ENCODE data around the gene PAMR1. TPM values are rescaled to one million over a fixed set of nuclear protein-coding genes. Genes with fewer than 3 reads are reported as not detected.
"Not testable (repeated sequence)": the region's sequence is repeated elsewhere in the genome, so short reads cannot be mapped to it uniquely, and the experiment has no call there.

Gene PAMR1
- total and polyA plus RNA-seq, 3 experiments from 2014 or later, result not detected

GRCh38 chr11:35548925-35549561 is 23.6 kb upstream of the PAMR1 start:
- Histone ChIP-seq H3K27ac (ENCODE audit: low read depth, low read length) (no peak overlapping the region), H3K27me3 (ENCODE audit: insufficient read depth, low read length, poor library complexity, severe bottlenecking) (peaks cover 3% of the 10 kb centered on the region), H3K36me3 (ENCODE audit: insufficient read depth, low read length) (no peaks in the 10 kb centered on the region), H3K4me1 (ENCODE audit: insufficient read depth, low read length) (no peaks in the 10 kb centered on the region), H3K9me3 (ENCODE audit: low read length) (no peaks in the 10 kb centered on the region), H3K4me3 (ENCODE audit: low read length) (no peak overlapping the region)
- no peaks in the 10 kb centered on the region for H3K36me3 Mint-ChIP-seq
- peaks cover 0 to 3% (median 0%) of the 10 kb centered on the region in 5 donors for H3K9me3 Mint-ChIP-seq
- H3K27me3 Mint-ChIP-seq, result peaks cover 15 to 40% of the 10 kb centered on the region in 2 donors
- no peaks in the 10 kb centered on the region for H3K4me1 Mint-ChIP-seq
- H3K4me3 Mint-ChIP-seq, result no peak overlapping the region
- no peak for DNase-seq
- CTCF ChIA-PET, result no interaction called here
- POLR2A ChIA-PET, result no interaction called here
- no peak overlapping the region for H3K27ac Mint-ChIP-seq

DNA sequence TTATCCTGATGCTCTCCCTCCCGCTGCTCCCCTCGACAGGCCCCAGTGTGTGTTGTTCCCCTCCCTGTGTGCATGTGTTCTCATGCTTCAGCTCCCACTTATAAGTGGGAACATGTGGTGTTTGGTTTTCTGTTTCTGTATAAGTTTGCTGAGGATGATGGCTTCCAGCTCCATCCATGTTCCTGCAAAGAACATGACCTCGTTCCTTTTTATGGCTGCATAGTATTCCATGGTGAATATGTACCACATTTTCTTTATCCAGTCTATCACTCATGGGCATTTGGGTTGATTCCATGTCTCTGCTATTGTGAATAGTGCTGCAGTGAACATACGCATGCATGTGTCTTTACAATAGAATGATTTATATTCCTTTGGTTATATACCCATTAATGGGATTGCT is 22.6 kb upstream of the PAMR1 start:
- DNase-seq, H3K9me3 Mint-ChIP-seq, POLR2A ChIA-PET: not testable (repeated sequence)

DNA sequence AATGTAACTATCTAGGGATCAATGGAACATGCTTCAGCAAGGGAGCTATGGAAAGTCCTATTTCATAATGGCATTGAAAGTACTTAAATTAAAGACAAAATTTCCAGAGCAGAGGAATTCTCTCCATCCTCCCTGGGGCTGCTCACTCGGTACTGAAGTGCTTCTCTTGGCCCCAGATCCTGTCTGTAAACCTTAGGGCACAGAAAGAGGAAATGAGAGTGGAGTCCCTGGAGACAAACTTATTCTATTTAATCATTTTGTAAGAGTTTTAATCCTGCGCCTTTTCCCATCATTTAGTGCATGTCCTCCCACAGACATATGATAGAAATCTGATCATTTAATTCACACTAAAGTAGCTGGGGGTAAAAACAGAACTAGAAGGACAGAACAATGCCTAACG is 20.9 kb upstream of the PAMR1 start:
- H3K27me3 ChIP-seq (ENCODE audit: insufficient read depth, low read length, poor library complexity, severe bottlenecking), result peaks cover 3% of the 10 kb centered on the region
- H3K4me1 ChIP-seq (ENCODE audit: insufficient read depth, low read length), result no peaks in the 10 kb centered on the region
- CTCF ChIA-PET, result no interaction called here
- Mint-ChIP-seq H3K4me1 (no peaks in the 10 kb centered on the region), H3K27me3 (peaks cover 13 to 22% of the 10 kb centered on the region in 2 donors), H3K27ac (no peak overlapping the region), H3K4me3 (no peak overlapping the region), H3K9me3 (peaks cover 0 to 3% (median 0%) of the 10 kb centered on the region in 5 donors), H3K36me3 (no peaks in the 10 kb centered on the region)
- H3K27ac ChIP-seq (ENCODE audit: low read depth, low read length), result no peak overlapping the region
- DNase-seq, result no peak
- H3K4me3 ChIP-seq (ENCODE audit: low read length), result no peak overlapping the region
- POLR2A ChIA-PET, result no interaction called here
- H3K36me3 ChIP-seq (ENCODE audit: insufficient read depth, low read length), result no peaks in the 10 kb centered on the region
- H3K9me3 ChIP-seq (ENCODE audit: low read length), result no peaks in the 10 kb centered on the region

More for the DNA sequence above, 22.6 kb upstream of the PAMR1 start:
- H3K36me3 Mint-ChIP-seq; H3K4me3 Mint-ChIP-seq; H3K4me1 Mint-ChIP-seq; H3K4me1 ChIP-seq (ENCODE audit: insufficient read depth, low read length); H3K36me3 ChIP-seq (ENCODE audit: insufficient read depth, low read length); H3K27ac Mint-ChIP-seq; H3K9me3 ChIP-seq (ENCODE audit: low read length); H3K27ac ChIP-seq (ENCODE audit: low read depth, low read length); CTCF ChIA-PET; H3K27me3 ChIP-seq (ENCODE audit: insufficient read depth, low read length, poor library complexity, severe bottlenecking); H3K4me3 ChIP-seq (ENCODE audit: low read length): not testable (repeated sequence)
- H3K27me3 Mint-ChIP-seq, result peaks cover 15 to 37% of the 10 kb centered on the region in 2 donors

GRCh38 chr11:35545391-35546003 is 20.1 kb upstream of the PAMR1 start:
- Mint-ChIP-seq H3K4me1 (no peaks in the 10 kb centered on the region), H3K27me3 (peaks cover 13 to 19% of the 10 kb centered on the region in 2 donors), H3K9me3 (peaks cover 0 to 3% (median 0%) of the 10 kb centered on the region in 5 donors), H3K27ac (no peak overlapping the region), H3K36me3 (no peaks in the 10 kb centered on the region), H3K4me3 (no peak overlapping the region)
- Histone ChIP-seq H3K27me3 (ENCODE audit: insufficient read depth, low read length, poor library complexity, severe bottlenecking) (peaks cover 3% of the 10 kb centered on the region), H3K9me3 (ENCODE audit: low read length) (no peaks in the 10 kb centered on the region), H3K36me3 (ENCODE audit: insufficient read depth, low read length) (no peaks in the 10 kb centered on the region), H3K27ac (ENCODE audit: low read depth, low read length) (no peak overlapping the region), H3K4me3 (ENCODE audit: low read length) (no peak overlapping the region), H3K4me1 (ENCODE audit: insufficient read depth, low read length) (no peaks in the 10 kb centered on the region)
- ChIA-PET CTCF (no interaction called here), POLR2A (no interaction called here)
- DNase-seq, result no peak

- Mint-ChIP-seq H3K4me3 (no peak overlapping the region), H3K4me1 (no peaks in the 10 kb centered on the region), H3K27ac (no peak overlapping the region), H3K36me3 (no peaks in the 10 kb centered on the region), H3K27me3 (peaks cover 10 to 14% of the 10 kb centered on the region in 2 donors), H3K9me3 (peaks cover 0 to 3% (median 0%) of the 10 kb centered on the region in 5 donors)
- ChIA-PET CTCF (no interaction called here), POLR2A (no interaction called here)
- Histone ChIP-seq H3K27ac (ENCODE audit: low read depth, low read length) (no peak overlapping the region), H3K9me3 (ENCODE audit: low read length) (no peaks in the 10 kb centered on the region), H3K4me3 (ENCODE audit: low read length) (no peak overlapping the region), H3K4me1 (ENCODE audit: insufficient read depth, low read length) (no peaks in the 10 kb centered on the region), H3K36me3 (ENCODE audit: insufficient read depth, low read length) (no peaks in the 10 kb centered on the region), H3K27me3 (ENCODE audit: insufficient read depth, low read length, poor library complexity, severe bottlenecking) (peaks cover 3% of the 10 kb centered on the region)
- DNase-seq, result no peak
These were observed 18.1 kb upstream of the PAMR1 start for GRCh38 chr11:35543481-35543880.

DNA sequence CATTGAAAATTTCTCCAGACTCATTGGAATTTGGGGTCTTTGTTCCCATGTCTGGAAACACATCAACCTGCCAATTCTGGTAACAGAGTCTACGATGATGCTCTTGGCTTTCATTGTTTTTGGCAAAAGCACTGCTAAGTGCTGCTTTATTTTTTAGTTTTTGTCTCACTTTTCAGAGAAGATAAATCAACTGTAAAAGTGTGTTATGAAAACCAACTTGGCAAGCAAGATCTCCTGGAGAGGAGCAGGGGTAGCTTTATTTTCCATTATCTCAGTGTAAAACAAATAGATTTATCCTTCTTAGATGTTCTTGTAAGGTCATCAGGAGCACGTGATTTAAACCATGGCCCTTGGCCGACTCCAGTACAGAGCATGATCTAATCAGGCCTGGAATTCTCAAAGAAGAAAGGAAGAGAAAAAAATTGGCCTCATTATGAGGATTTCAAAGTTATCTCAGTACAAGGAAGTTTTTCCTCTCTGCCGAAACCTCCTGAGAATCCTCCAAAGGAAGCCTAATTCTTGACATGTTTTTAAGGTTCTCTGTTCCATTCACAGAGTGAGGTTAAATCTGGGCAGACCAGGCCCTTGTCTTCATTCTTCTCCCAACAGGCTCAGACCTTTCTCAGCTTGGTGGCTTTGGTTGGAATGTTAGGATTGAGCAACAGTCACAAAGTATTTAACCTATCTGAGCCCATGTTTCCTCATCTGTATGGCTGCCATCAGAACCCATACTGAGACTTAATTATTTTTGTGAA is 16.4 kb upstream of the PAMR1 start:
- H3K4me3 Mint-ChIP-seq, result no peak overlapping the region
- Histone ChIP-seq H3K36me3 (ENCODE audit: insufficient read depth, low read length) (no peaks in the 10 kb centered on the region), H3K4me1 (ENCODE audit: insufficient read depth, low read length) (no peaks in the 10 kb centered on the region), H3K27me3 (ENCODE audit: insufficient read depth, low read length, poor library complexity, severe bottlenecking) (no peaks in the 10 kb centered on the region), H3K4me3 (ENCODE audit: low read length) (no peak overlapping the region), H3K9me3 (ENCODE audit: low read length) (no peaks in the 10 kb centered on the region), H3K27ac (ENCODE audit: low read depth, low read length) (no peak overlapping the region)
- H3K9me3 Mint-ChIP-seq, result peaks cover 0 to 3% (median 0%) of the 10 kb centered on the region in 5 donors
- POLR2A ChIA-PET, result no interaction called here
- no peak overlapping the region for H3K27ac Mint-ChIP-seq
- DNase-seq, result no peak
- H3K4me1 Mint-ChIP-seq, result no peaks in the 10 kb centered on the region
- no peaks in the 10 kb centered on the region for H3K36me3 Mint-ChIP-seq
- CTCF ChIA-PET, result no interaction called here
- H3K27me3 Mint-ChIP-seq, result peaks cover 11 to 16% of the 10 kb centered on the region in 2 donors

GRCh38 chr11:35540526-35540925 is 15.1 kb upstream of the PAMR1 start:
- H3K27me3 Mint-ChIP-seq, result peaks cover 6 to 17% of the 10 kb centered on the region in 2 donors
- no peak for DNase-seq
- Histone ChIP-seq H3K27ac (ENCODE audit: low read depth, low read length) (no peak overlapping the region), H3K27me3 (ENCODE audit: insufficient read depth, low read length, poor library complexity, severe bottlenecking) (no peaks in the 10 kb centered on the region), H3K4me1 (ENCODE audit: insufficient read depth, low read length) (no peaks in the 10 kb centered on the region), H3K36me3 (ENCODE audit: insufficient read depth, low read length) (no peaks in the 10 kb centered on the region), H3K9me3 (ENCODE audit: low read length) (no peaks in the 10 kb centered on the region), H3K4me3 (ENCODE audit: low read length) (no peak overlapping the region)
- H3K9me3 Mint-ChIP-seq, result peaks cover 0 to 3% (median 0%) of the 10 kb centered on the region in 5 donors
- no peaks in the 10 kb centered on the region for H3K36me3 Mint-ChIP-seq
- no peak overlapping the region for H3K27ac Mint-ChIP-seq
- H3K4me3 Mint-ChIP-seq, result no peak overlapping the region
- ChIA-PET POLR2A (no interaction called here), CTCF (no interaction called here)
- H3K4me1 Mint-ChIP-seq, result no peaks in the 10 kb centered on the region

DNA sequence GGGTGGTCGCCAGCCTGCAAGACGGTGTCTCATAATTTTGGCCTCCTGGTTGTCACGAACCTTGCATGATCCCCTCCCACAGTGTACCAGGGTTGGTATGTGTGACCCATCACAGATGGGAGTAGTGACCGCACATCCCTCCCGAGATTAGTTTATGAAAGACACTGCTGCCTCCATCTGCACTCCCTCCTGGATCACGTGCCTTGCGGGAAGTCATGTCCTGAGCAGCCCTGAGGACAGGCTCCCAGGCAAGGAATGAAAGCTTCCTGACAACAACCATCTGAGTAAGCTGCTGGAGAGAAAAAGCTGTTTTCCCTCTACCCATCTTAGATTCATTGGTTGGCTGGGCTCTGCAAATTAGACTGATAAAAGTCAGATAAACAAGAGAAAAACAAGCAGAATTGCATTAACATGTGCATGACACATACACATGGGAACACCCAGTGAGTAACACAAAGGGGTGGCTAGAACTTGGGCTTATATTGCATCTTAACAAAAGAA is 14.4 kb upstream of the PAMR1 start:
- CTCF ChIA-PET, result no interaction called here
- H3K27ac ChIP-seq (ENCODE audit: low read depth, low read length), result no peak overlapping the region
- H3K9me3 ChIP-seq (ENCODE audit: low read length), result no peaks in the 10 kb centered on the region
- H3K4me1 ChIP-seq (ENCODE audit: insufficient read depth, low read length), result no peaks in the 10 kb centered on the region
- POLR2A ChIA-PET, result no interaction called here
- Mint-ChIP-seq H3K4me1 (no peaks in the 10 kb centered on the region), H3K9me3 (no peaks in the 10 kb centered on the region), H3K27me3 (peaks cover 9 to 17% of the 10 kb centered on the region in 2 donors), H3K27ac (no peak overlapping the region), H3K36me3 (no peaks in the 10 kb centered on the region), H3K4me3 (no peak overlapping the region)
- H3K27me3 ChIP-seq (ENCODE audit: insufficient read depth, low read length, poor library complexity, severe bottlenecking), result no peaks in the 10 kb centered on the region
- H3K4me3 ChIP-seq (ENCODE audit: low read length), result no peak overlapping the region
- H3K36me3 ChIP-seq (ENCODE audit: insufficient read depth, low read length), result no peaks in the 10 kb centered on the region
- DNase-seq, result no peak

Data from CD8-positive, alpha-beta memory T cell (primary cell).